ENCODE results near the gene FBXW7. TPM values are rescaled to one million over a fixed set of nuclear protein-coding genes. Genes with fewer than 3 reads are reported as not detected.
A peak's percentile ranks its signal among the peaks of the same experiment; 100 is the strongest.

FBXW7 gene
- total RNA-seq, 1 experiment from 2014 or later, result 33.5 TPM

GRCh38 chr4:152537881-152538280, 2.0 kb upstream of the FBXW7 start:
- intact Hi-C loops (cut with micrococcal nuclease; ENCODE audit: unreplicated experiment), result no loop called here
- H3K36me3 ChIP-seq (ENCODE audit: insufficient read depth, low read length, poor library complexity, severe bottlenecking), result no peaks in the 10 kb centered on the region
- no peak for DNase-seq (ENCODE audit: low spot score)
- CTCF ChIA-PET, result interaction anchor here (1.1 kb wide), 1 partner anchor 37 kb away, joined by 3 read pairs; no protein-coding TSS in a partner anchor
- POLR2A ChIA-PET (ENCODE audit: low non-redundant PET), result no interaction called here
- H3K27ac ChIP-seq (ENCODE audit: low read depth, low read length, poor library complexity, severe bottlenecking), result no peak overlapping the region
- H3K9me3 ChIP-seq (ENCODE audit: low read depth, low read length, poor library complexity, severe bottlenecking), result no peaks in the 10 kb centered on the region
- H3K4me1 ChIP-seq (ENCODE audit: insufficient read depth, low read length, poor library complexity, severe bottlenecking), result peaks cover 16% of the 10 kb centered on the region
- no peaks in the 10 kb centered on the region for H3K27me3 ChIP-seq (replicated peaks; ENCODE audit: insufficient read depth, low read depth, low read length, poor library complexity)
- no peak overlapping the region for H3K4me3 ChIP-seq (ENCODE audit: low read depth, low read length, poor library complexity, severe bottlenecking)
- no TSS peak for BruUV-seq (replicated peaks)
- no peak for TF ChIP-seq EZH2 (IDR thresholded peaks at IDR 0.05; ENCODE audit: borderline replicate concordance, low read depth, low read length, poor library complexity, severe bottlenecking)
- TF ChIP-seq CTCF (conservative IDR thresholded peaks at IDR 0.05; ENCODE audit: low read depth, low read length), result no peak

- no peak for TF ChIP-seq EZH2 (IDR thresholded peaks at IDR 0.05; ENCODE audit: borderline replicate concordance, low read depth, low read length, poor library complexity, severe bottlenecking)
- no peak for TF ChIP-seq CTCF (conservative IDR thresholded peaks at IDR 0.05; ENCODE audit: low read depth, low read length)
- DNase-seq (ENCODE audit: low spot score), result peak; percentile 60
- Histone ChIP-seq H3K27ac (ENCODE audit: low read depth, low read length, poor library complexity, severe bottlenecking) (peak overlapping the region; percentile 93), H3K9me3 (ENCODE audit: low read depth, low read length, poor library complexity, severe bottlenecking) (no peaks in the 10 kb centered on the region), H3K4me3 (ENCODE audit: low read depth, low read length, poor library complexity, severe bottlenecking) (peak overlapping the region; percentile 90), H3K4me1 (ENCODE audit: insufficient read depth, low read length, poor library complexity, severe bottlenecking) (peaks cover 20% of the 10 kb centered on the region), H3K36me3 (ENCODE audit: insufficient read depth, low read length, poor library complexity, severe bottlenecking) (no peaks in the 10 kb centered on the region), H3K27me3 (replicated peaks; ENCODE audit: insufficient read depth, low read depth, low read length, poor library complexity) (no peaks in the 10 kb centered on the region)
- no TSS peak for BruUV-seq (replicated peaks)
- POLR2A ChIA-PET (ENCODE audit: low non-redundant PET), result no interaction called here
- intact Hi-C loops (cut with micrococcal nuclease; ENCODE audit: unreplicated experiment), result no loop called here
- CTCF ChIA-PET, result no interaction called here
Observed at GRCh38 chr4:152536545-152537182, 772 bp upstream of the FBXW7 start.

GRCh38 chr4:152535360-152535902, 461 bp downstream of the FBXW7 start:
- TF ChIP-seq CTCF (conservative IDR thresholded peaks at IDR 0.05; ENCODE audit: low read depth, low read length), result no peak
- TF ChIP-seq EZH2 (IDR thresholded peaks at IDR 0.05; ENCODE audit: borderline replicate concordance, low read depth, low read length, poor library complexity, severe bottlenecking), result no peak
- intact Hi-C loops (cut with micrococcal nuclease; ENCODE audit: unreplicated experiment), result no loop called here
- no peaks in the 10 kb centered on the region for H3K9me3 ChIP-seq (ENCODE audit: low read depth, low read length, poor library complexity, severe bottlenecking)
- peak overlapping the region; percentile 93 for H3K27ac ChIP-seq (ENCODE audit: low read depth, low read length, poor library complexity, severe bottlenecking)
- BruUV-seq (replicated peaks), result no TSS peak
- peak overlapping the region; percentile 90 for H3K4me3 ChIP-seq (ENCODE audit: low read depth, low read length, poor library complexity, severe bottlenecking)
- CTCF ChIA-PET, result no interaction called here
- no peaks in the 10 kb centered on the region for H3K27me3 ChIP-seq (replicated peaks; ENCODE audit: insufficient read depth, low read depth, low read length, poor library complexity)
- peaks cover 22% of the 10 kb centered on the region for H3K4me1 ChIP-seq (ENCODE audit: insufficient read depth, low read length, poor library complexity, severe bottlenecking)
- DNase-seq (ENCODE audit: low spot score), result no peak
- POLR2A ChIA-PET (ENCODE audit: low non-redundant PET), result no interaction called here
- H3K36me3 ChIP-seq (ENCODE audit: insufficient read depth, low read length, poor library complexity, severe bottlenecking), result no peaks in the 10 kb centered on the region
